Activated CD8-positive, alpha-beta T cell treated with anti-CD3 and anti-CD28 coated beads for 36 hours (primary cell): ENCODE results near the gene FAR2. TPM values are rescaled to one million over a fixed set of nuclear protein-coding genes. Genes with fewer than 3 reads are reported as not detected.
"Not testable (repeated sequence)": the region's sequence is repeated elsewhere in the genome, so short reads cannot be mapped to it uniquely, and the experiment has no call there.

Source experiments
- ATAC-seq: fragments of 200-7000 bp; cut with Tn5 transposase; one replicate; pipeline ENCODE4 v1.10.0; 2021; ENCODE audit warnings: mild to moderate bottlenecking, moderate library complexity
- CTCF ChIA-PET: fragments of 350-600 bp; sonication (Branson Sonifier 250); formaldehyde crosslinking; loops from one replicate; lab custom pipeline; 2021; ENCODE audit warnings: antibody characterized with exemption; lab: Charles Lee
- POLR2A ChIA-PET: fragments of 350-600 bp; sonication (Branson Sonifier 250); formaldehyde crosslinking; loops from one replicate; lab custom pipeline; 2021; ENCODE audit warnings: antibody characterized with exemption; lab: Charles Lee
- DNase-seq: peaks from one replicate; pipeline ENCODE4 v3.0.0-alpha.2; 2020
- H3K27ac Mint-ChIP-seq: one replicate; pipeline ENCODE4 v1.8.0; 2021; ENCODE audit warnings: mild to moderate bottlenecking, mixed read lengths
- H3K27me3 Mint-ChIP-seq: one replicate; pipeline ENCODE4 v1.8.0; 2021; ENCODE audit warnings: mixed read lengths
- H3K36me3 Mint-ChIP-seq: one replicate; pipeline ENCODE4 v1.8.0; 2021; ENCODE audit warnings: low read depth, mixed read lengths
- H3K4me1 Mint-ChIP-seq: one replicate; pipeline ENCODE4 v1.8.0; 2021; ENCODE audit warnings: low read depth, mixed read lengths
- H3K4me3 Mint-ChIP-seq: one replicate; pipeline ENCODE4 v1.8.0; 2021; ENCODE audit warnings: mild to moderate bottlenecking, moderate library complexity, mixed read lengths
- H3K9me3 Mint-ChIP-seq: one replicate; pipeline ENCODE4 v1.8.0; 2021; ENCODE audit warnings: mixed read lengths
- intact Hi-C: fragments of 100-400 bp; cut with micrococcal nuclease; formaldehyde crosslinking; loops from one replicate; pipeline ENCODE4 v1.10.0; 2022
- total RNA-seq, 2 experiments: library from RNA; stranded (reverse); gene quantifications; one replicate each; pipeline ENCODE4 v1.2.3, GENCODE V29; 2021
- TF ChIP-seq, protein P1 (sequence below): fragments of 200-600 bp; IDR thresholded peaks from one replicate; pipeline ENCODE4 v1.8.0; 2022; ENCODE audit warnings: antibody characterized with exemption, mild to moderate bottlenecking

FAR2 gene
- total RNA-seq, 2 experiments from 2014 or later = 6.0 to 7.0 TPM

DNA sequence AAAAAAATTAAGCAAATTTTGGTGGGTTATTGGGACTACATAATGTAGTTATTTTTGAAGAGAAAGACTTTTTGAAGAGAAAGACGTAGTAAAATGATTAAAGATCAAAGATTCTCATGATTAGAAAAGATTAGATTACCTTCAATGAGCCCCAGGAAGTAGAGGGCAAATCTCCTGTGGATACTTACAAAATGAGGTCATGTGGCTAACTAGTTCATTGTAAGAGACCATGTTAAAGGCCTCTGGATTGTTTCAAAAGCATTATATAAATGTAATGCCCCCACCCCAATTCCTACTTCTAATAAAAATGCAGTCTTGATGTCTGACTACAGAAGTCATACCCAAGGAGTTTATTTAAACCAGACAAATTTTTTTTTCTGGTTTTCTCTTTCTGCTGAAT, 138.5 kb downstream of the FAR2 start:
- Mint-ChIP-seq H3K27me3 (no peaks in the 10 kb centered on the region), H3K9me3 (peaks cover 3% of the 10 kb centered on the region), H3K27ac (no peak overlapping the region), H3K4me3 (no peak overlapping the region), H3K36me3 (peaks cover 8% of the 10 kb centered on the region), H3K4me1 (no peaks in the 10 kb centered on the region)
- ATAC-seq (no peak), DNase-seq (no peak)
- POLR2A ChIA-PET = no interaction called here
- TF ChIP-seq, protein P1, sequence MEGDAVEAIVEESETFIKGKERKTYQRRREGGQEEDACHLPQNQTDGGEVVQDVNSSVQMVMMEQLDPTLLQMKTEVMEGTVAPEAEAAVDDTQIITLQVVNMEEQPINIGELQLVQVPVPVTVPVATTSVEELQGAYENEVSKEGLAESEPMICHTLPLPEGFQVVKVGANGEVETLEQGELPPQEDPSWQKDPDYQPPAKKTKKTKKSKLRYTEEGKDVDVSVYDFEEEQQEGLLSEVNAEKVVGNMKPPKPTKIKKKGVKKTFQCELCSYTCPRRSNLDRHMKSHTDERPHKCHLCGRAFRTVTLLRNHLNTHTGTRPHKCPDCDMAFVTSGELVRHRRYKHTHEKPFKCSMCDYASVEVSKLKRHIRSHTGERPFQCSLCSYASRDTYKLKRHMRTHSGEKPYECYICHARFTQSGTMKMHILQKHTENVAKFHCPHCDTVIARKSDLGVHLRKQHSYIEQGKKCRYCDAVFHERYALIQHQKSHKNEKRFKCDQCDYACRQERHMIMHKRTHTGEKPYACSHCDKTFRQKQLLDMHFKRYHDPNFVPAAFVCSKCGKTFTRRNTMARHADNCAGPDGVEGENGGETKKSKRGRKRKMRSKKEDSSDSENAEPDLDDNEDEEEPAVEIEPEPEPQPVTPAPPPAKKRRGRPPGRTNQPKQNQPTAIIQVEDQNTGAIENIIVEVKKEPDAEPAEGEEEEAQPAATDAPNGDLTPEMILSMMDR = no peak
- intact Hi-C loops = no loop called here
- CTCF ChIA-PET = no interaction called here

DNA sequence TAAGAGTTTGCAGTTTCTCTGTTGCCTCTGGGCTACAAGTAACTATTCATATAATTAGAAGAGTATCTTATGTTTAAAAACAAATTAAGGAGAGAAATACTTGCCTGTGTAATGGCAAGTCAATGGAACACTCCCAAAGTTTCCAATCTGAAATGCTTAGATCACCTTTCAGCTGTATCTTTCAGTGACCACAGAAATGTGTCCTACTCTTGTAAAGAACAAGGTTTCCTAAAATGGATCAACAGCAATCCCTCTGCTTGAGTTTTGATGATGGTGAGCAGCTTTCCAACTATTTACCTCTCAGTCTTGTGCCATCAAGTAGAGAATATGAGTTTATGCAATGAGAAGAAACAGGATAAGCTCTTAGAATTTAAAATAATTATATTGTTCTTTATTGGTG, 139.0 kb downstream of the FAR2 start:
- no peak overlapping the region for H3K4me3 Mint-ChIP-seq
- no peaks in the 10 kb centered on the region for H3K4me1 Mint-ChIP-seq
- H3K27ac Mint-ChIP-seq = no peak overlapping the region
- H3K36me3 Mint-ChIP-seq = peaks cover 8% of the 10 kb centered on the region
- ATAC-seq (no peak), DNase-seq (no peak)
- ChIA-PET CTCF (no interaction called here), POLR2A (no interaction called here)
- H3K9me3 Mint-ChIP-seq = peaks cover 3% of the 10 kb centered on the region
- TF ChIP-seq, protein P1 = no peak
- no peaks in the 10 kb centered on the region for H3K27me3 Mint-ChIP-seq
- intact Hi-C loops = no loop called here

DNA sequence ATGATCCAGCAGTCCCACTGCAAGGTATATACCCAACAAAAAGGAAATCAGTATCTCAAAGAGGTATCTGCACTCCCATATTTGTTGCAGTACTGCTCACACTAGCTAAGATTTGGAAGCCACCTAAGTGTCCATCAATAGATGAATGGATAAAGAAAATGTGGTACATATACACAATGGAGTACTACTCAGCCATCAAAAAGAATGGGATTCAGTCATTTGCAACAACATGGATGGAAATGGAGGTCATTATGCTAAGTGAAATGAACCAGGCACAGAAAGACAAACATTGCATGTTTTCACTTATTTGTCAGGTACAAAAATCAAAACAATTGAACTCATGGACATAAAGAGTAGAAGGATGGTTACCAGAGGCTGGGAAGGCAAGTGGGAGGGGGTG, 141.4 kb downstream of the FAR2 start:
- DNase-seq, H3K4me3 Mint-ChIP-seq, H3K27ac Mint-ChIP-seq, H3K9me3 Mint-ChIP-seq, POLR2A ChIA-PET, H3K4me1 Mint-ChIP-seq, H3K27me3 Mint-ChIP-seq, ATAC-seq, H3K36me3 Mint-ChIP-seq, intact Hi-C loops, CTCF ChIA-PET: not testable (repeated sequence)

DNA sequence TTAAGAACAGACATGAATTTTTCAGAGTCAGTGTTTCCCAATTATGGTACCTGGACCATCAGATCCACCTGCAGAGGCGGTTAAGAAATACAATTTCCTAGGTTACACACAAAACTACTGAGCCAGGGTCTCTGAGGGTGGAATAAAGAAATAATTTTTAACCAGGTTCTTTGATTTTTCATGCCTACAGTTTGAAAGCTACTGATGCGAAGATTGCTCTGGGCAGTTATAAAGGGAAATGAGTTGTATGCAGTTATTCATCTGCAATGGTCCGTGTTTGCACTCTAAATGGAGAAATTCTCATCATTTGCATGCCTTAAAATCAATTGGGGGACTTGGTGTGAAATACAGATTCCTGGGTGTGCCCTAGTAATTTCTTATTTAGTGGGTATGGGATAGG, 142.1 kb downstream of the FAR2 start:
- DNase-seq (no peak), ATAC-seq (no peak)
- H3K27ac Mint-ChIP-seq = no peak overlapping the region
- TF ChIP-seq, protein P1 = no peak
- POLR2A ChIA-PET = no interaction called here
- intact Hi-C loops = no loop called here
- H3K9me3 Mint-ChIP-seq = peaks cover 3% of the 10 kb centered on the region
- H3K4me1 Mint-ChIP-seq = no peaks in the 10 kb centered on the region
- peaks cover 6% of the 10 kb centered on the region for H3K36me3 Mint-ChIP-seq
- H3K27me3 Mint-ChIP-seq = no peaks in the 10 kb centered on the region
- CTCF ChIA-PET = no interaction called here
- no peak overlapping the region for H3K4me3 Mint-ChIP-seq

DNA sequence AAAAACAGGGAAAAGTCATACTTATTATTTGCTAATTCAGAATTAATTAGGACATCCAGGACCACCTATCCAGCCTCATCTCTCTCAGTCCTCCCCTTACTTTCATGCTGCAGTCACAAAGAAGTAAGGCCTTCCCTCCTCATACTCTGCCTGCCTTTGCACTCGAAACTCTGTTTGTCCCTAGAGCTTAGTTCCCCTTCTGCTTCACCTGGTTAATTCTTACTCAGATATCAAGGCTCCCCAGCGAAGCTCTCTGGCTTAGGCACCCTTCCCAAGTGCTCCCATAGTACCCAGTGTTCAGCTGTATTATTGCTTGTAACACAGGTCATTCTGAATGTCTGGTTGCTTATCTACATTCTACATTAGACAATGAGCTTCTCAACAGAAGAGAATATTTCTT, 150.6 kb downstream of the FAR2 start:
- Mint-ChIP-seq H3K27ac (no peak overlapping the region), H3K27me3 (no peaks in the 10 kb centered on the region), H3K36me3 (no peaks in the 10 kb centered on the region), H3K4me3 (no peak overlapping the region), H3K9me3 (no peaks in the 10 kb centered on the region), H3K4me1 (no peaks in the 10 kb centered on the region)
- TF ChIP-seq, protein P1 = no peak
- ChIA-PET CTCF (interaction anchor here (1.0 to 1.3 kb wide), 2 partner anchors 18 to 227 kb away, joined by 4 to 5 read pairs; no protein-coding TSS in a partner anchor), POLR2A (interaction anchor here (0.7 kb wide), 1 partner anchor 910 kb away, joined by 3 read pairs; no protein-coding TSS in a partner anchor)
- intact Hi-C loops = no loop called here
- ATAC-seq = no peak
- no peak for DNase-seq

DNA sequence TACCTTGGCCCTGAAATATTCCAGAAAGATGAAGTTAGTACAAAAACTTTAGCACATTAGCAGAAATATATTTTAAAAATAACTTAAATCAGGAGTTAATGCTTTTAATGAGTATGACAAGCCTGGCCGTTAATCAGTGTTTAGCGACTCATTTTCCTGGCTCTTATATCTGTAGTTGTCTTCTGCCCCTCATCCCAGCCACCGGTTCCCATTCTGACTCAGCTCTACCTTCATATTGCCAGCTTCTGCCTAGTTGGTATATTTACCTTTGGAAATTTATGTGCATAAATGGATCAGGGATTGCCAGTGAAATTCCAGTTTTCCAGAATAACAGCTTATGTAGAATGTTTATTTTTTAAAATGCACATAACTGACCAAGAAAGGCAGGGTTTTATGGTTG, 152.0 kb downstream of the FAR2 start:
- no peaks in the 10 kb centered on the region for H3K36me3 Mint-ChIP-seq
- H3K27me3 Mint-ChIP-seq = no peaks in the 10 kb centered on the region
- POLR2A ChIA-PET = no interaction called here
- intact Hi-C loops = no loop called here
- DNase-seq (no peak), ATAC-seq (no peak)
- H3K9me3 Mint-ChIP-seq = no peaks in the 10 kb centered on the region
- no peak overlapping the region for H3K4me3 Mint-ChIP-seq
- H3K27ac Mint-ChIP-seq = no peak overlapping the region
- TF ChIP-seq, protein P1 = no peak
- H3K4me1 Mint-ChIP-seq = no peaks in the 10 kb centered on the region
- CTCF ChIA-PET = no interaction called here
